Lower leg skin (tissue), 4 donors: Measurements from ENCODE around the gene DPYSL5. TPM values are rescaled to one million over a fixed set of nuclear protein-coding genes. Genes with fewer than 3 reads are reported as not detected.

ENCODE experiments used
- DNase-seq, 2 donors: peaks; one replicate each; pipeline ENCODE4 v3.0.0-alpha.2; 2019; ENCODE audit warnings: low spot score in 2 of 2
- H3K4me3 ChIP-seq: fragments of 200-600 bp; sonication (generic); 2 replicates; pipeline ENCODE4 v1.5.1; 2017; ENCODE audit warnings: mild to moderate bottlenecking, low read depth; ENCODE audit not compliant: poor library complexity, severe bottlenecking
- POLR2A ChIP-seq, 2 donors: fragments of 450-650 bp; IDR thresholded peaks; one replicate each; pipeline ENCODE4 v1.6.1; 2016 to 2017; ENCODE audit warnings: antibody characterized with exemption in 2 of 2, mild to moderate bottlenecking in 1 of 2, moderate library complexity in 1 of 2
- WGBS, 2 donors: methylation state at CpG; one replicate each; pipeline ENCODE4 v1.1.5; 2018; 5-methylcytosine and 5-hydroxymethylcytosine counted together
- intact Hi-C: fragments of 100-400 bp; cut with DNase I; formaldehyde crosslinking; loops from one replicate; pipeline ENCODE4 v1.15.0; 2023; ENCODE audit warnings: low total_unique reads
- total RNA-seq, 4 donors: library from RNA; depleted of rRNA; stranded (reverse); fragments of >200 nt; gene quantifications; one replicate each; pipeline ENCODE4 v1.1.0, GENCODE V29; 2016
- TF ChIP-seq, protein P1 (sequence below), 3 donors: fragments of 450-650 bp; IDR thresholded peaks; one replicate each; pipeline ENCODE4 v1.5.1; 2016; ENCODE audit warnings: antibody characterized with exemption in 3 of 3, mild to moderate bottlenecking in 3 of 3, moderate library complexity in 2 of 3

DPYSL5 gene
- total RNA-seq, 4 donors from 2014 or later: not detected

DNA sequence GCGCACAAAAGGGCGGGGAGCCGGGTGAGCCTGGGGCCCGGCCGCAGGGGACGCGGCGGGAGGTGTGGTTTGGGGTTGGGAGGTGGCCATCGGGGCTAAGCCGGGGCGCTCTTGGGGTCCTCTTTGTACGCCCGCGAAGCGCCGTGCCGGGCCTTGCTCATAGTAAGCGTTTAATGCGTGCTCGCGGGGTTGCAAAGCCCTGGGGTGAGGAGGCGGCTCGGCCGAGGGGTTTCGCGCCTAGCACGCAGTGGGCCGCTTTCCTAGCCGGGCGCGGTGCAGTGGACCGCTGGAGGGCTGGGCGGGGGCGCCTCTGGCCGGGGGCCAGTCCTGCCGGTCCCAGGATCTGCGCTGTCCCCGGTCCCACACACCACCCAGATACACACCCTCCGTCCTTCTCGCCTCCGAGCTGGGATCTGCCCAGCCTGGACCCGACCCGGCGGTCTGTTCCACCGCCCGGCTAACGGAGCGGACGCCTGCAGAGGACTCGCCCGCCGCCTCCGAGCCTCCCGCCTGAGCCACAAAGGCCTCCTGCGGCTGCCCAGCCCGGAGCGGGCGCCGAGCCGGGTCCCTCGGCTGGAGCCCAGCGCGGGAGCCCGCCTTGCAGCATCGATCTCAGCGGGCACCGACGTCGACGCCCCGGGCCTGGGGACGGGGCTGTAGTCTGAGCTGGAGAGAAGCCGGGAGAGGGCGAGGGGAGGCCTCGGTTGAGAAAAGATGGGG lies 564 bp downstream of the DPYSL5 start:
- TF ChIP-seq, protein P1, sequence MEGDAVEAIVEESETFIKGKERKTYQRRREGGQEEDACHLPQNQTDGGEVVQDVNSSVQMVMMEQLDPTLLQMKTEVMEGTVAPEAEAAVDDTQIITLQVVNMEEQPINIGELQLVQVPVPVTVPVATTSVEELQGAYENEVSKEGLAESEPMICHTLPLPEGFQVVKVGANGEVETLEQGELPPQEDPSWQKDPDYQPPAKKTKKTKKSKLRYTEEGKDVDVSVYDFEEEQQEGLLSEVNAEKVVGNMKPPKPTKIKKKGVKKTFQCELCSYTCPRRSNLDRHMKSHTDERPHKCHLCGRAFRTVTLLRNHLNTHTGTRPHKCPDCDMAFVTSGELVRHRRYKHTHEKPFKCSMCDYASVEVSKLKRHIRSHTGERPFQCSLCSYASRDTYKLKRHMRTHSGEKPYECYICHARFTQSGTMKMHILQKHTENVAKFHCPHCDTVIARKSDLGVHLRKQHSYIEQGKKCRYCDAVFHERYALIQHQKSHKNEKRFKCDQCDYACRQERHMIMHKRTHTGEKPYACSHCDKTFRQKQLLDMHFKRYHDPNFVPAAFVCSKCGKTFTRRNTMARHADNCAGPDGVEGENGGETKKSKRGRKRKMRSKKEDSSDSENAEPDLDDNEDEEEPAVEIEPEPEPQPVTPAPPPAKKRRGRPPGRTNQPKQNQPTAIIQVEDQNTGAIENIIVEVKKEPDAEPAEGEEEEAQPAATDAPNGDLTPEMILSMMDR (IDR thresholded peaks at IDR 0.05): no peak
- TF ChIP-seq POLR2A (IDR thresholded peaks at IDR 0.05): no peak
- intact Hi-C loops: no loop called here
- DNase-seq: peak in 1 of 2 donors; percentile 81
- 0 to 1% methylated on average over 33 to 37 of the region's 75 CpGs for WGBS, 2 donors
- H3K4me3 ChIP-seq: no peak overlapping the region

DNA sequence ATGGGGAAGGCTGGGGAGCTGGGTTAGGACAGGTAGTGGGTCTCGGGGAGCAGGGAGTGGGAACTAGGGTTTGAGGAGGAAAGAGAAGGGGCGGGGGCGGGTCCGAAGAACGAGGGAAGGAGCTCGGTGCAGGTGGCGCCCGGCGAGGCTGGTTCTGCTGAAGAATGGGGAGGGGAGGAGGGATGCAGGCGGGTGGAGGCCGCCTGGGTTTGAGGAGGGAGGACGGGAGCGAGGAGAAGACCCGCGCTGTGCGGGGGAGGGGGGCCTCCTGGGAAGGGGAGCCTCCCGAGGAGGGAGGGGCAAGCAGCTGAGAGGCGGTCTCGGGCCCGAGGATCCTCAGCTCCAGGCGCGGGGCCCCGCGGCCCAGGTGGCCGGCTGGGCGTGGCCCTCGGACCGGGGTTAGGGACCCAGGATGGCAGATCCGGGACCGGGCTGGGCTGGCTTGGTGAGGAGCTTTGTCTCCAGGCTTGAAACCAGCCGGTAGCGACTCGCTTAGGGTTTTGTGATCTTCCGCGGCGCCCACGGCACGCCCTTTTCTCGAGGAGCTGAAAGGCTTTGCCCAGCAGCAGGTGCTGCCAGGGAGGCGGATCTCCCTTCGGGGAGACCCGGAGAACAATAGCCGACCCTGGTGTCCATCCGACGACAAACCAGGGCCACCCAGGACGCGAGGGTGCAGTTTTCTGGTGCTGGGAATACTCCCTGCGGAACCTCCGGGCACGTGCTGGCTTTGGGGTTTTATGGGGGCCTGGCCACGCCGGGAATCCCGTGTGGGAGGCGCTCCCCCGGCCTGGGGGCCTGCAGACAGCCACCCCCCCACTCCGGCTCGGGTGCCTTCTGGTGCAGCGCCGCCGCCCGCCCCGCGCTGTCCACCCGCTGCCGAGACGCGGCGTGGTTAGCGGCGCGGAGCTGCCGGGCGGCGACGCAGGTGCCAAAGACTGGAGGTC lies 1.4 kb downstream of the DPYSL5 start:
- TF ChIP-seq POLR2A (IDR thresholded peaks at IDR 0.05): no peak
- TF ChIP-seq, protein P1 (IDR thresholded peaks at IDR 0.05): no peak
- DNase-seq: no peak
- WGBS, 2 donors: 3% methylated on average over 25 to 29 of the region's 75 CpGs
- intact Hi-C loops: no loop called here
- no peak overlapping the region for H3K4me3 ChIP-seq

DNA sequence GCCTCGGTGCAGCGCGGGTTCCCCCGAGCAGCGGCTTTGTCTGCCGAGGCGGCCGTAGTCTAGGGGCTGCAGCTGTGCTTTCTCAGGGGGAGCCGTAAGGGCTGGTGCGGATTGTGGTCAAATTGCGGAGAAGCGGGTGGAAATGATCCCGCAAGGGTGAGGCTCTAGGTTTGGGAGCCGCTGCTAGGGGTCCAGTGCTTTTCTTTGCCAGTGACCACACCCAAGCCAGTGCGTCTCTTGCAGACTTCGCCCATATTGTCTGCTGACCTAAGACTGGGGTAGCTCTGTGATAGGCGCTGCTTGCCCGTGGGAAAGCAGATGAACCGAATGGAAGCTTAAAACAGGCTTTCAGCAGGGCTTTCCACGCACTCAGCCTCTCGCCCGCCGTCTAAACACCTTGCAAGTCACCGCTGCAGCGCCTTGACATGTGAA lies 2.1 kb downstream of the DPYSL5 start:
- 32 to 54% methylated on average over 14 to 25 of the region's 25 CpGs for WGBS, 2 donors
- intact Hi-C loops: no loop called here
- TF ChIP-seq, protein P1 (IDR thresholded peaks at IDR 0.05): no peak
- TF ChIP-seq POLR2A (IDR thresholded peaks at IDR 0.05): no peak
- no peak for DNase-seq
- no peak overlapping the region for H3K4me3 ChIP-seq

DNA sequence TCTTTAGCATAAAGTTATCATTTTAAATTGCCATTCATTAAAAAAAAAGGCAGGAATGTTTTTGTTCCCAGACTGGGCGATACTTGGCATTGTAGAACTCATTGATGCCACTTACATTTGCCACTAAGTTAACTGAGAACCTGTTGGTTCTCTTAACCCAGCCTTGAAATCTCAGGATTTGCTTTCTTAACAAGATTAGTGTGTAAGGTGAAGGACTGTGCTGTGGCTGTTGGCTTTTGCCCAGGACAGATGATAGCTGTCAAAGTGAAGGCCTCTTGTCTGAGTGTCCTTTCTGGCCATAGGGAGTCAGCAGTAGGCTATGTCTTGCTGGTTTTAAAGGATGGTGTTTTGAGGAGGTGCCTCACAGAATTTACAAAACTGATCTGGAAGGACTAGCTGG lies 2.6 kb downstream of the DPYSL5 start:
- WGBS, 2 donors: 70 to 73% methylated on average over 1 of the region's 1 CpG
- TF ChIP-seq POLR2A (IDR thresholded peaks at IDR 0.05): no peak
- TF ChIP-seq, protein P1 (IDR thresholded peaks at IDR 0.05): no peak
- H3K4me3 ChIP-seq: no peak overlapping the region
- intact Hi-C loops: no loop called here
- no peak for DNase-seq

DNA sequence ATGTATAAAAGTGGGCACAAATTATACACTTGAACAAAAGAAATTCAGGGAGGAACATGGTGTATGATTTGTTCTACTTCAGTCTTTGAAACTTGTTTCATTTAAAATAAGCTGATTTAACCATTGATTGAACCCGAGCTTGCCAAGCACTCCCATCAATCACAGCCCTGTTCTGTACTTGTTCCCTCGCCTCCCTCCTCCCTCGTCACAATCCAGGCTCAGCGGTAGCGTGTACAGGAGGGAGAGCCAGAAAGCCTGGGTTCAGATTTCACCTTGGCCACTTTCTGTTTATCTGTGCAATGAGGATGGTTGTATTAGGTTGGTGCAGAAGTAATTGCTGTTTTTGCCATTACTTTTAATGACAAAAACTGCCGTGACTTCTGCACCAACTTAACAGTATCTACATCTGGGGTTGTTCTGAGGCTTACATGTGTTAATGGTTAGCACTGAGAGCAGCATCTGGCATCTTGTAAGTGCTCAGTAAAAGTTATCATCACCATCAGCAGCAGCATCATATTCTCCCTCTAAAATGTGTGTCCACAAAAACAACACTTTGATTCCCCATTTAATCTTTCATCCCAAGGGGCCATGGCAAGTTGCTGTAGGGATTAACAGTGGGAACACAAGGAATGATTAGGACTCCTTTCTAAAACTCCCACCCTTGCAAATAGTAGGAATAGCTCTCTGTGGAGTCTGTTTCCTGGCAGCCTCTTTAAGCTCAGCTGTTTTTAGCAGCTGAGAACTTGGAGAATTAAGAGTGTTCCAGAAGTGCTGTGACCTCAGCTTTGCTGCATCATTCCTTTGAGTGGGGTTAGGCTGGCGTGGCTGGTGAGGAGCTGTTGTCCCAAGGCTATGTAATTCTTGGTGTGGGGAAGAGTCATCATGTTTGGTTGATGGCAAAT lies 4.7 kb downstream of the DPYSL5 start:
- TF ChIP-seq, protein P1 (IDR thresholded peaks at IDR 0.05): no peak
- TF ChIP-seq POLR2A (IDR thresholded peaks at IDR 0.05): no peak
- intact Hi-C loops: no loop called here
- peak in 1 of 2 donors; percentile 21 for DNase-seq
- H3K4me3 ChIP-seq: no peak overlapping the region
- WGBS, 2 donors: 38 to 42% methylated on average over 7 of the region's 7 CpGs
